Small intestine (tissue), 7 donors: ENCODE data around the gene COL6A2. TPM values are rescaled to one million over a fixed set of nuclear protein-coding genes. Genes with fewer than 3 reads are reported as not detected.
A peak's percentile ranks its signal among the peaks of the same experiment; 100 is the strongest.

Experiments used
- DNase-seq, 2 donors: peaks; one replicate each; pipeline versions ENCODE4 v3.0.0 to v3.0.0-alpha.2; 2013
- FAIRE-seq: peaks from 2 replicates; lab custom pipeline; 2012; peaks lifted over from hg19 to GRCh38; lab: Jason Lieb, UNC
- H3K27ac ChIP-seq, 3 donors: one replicate each; pipeline ENCODE4 v1.5.1; 2013; ENCODE audit warnings: low read length in 2 of 3, mild to moderate bottlenecking in 2 of 3, control low read depth in 1 of 3, inconsistent platforms in 1 of 3, low read depth in 1 of 3, moderate library complexity in 1 of 3
- H3K27me3 ChIP-seq, 3 donors: one replicate each; pipeline ENCODE4 v1.6.1; 2013; ENCODE audit warnings: low read length in 3 of 3, inconsistent platforms in 1 of 3; ENCODE audit not compliant: control insufficient read depth in 3 of 3, insufficient read depth in 3 of 3
- H3K36me3 ChIP-seq, 3 donors: one replicate each; pipeline ENCODE4 v1.6.1; 2013; ENCODE audit warnings: low read length in 3 of 3, inconsistent platforms in 1 of 3, low read depth in 1 of 3, mild to moderate bottlenecking in 1 of 3, moderate library complexity in 1 of 3; ENCODE audit not compliant: control insufficient read depth in 3 of 3, insufficient read depth in 2 of 3
- H3K4me1 ChIP-seq, 3 donors: one replicate each; pipeline ENCODE4 v1.6.1; 2013; ENCODE audit warnings: low read length in 2 of 3, inconsistent platforms in 1 of 3, low read depth in 1 of 3, mild to moderate bottlenecking in 1 of 3, moderate library complexity in 1 of 3; ENCODE audit not compliant: control insufficient read depth in 3 of 3, insufficient read depth in 2 of 3
- H3K4me3 ChIP-seq, 3 donors: one replicate each; pipeline ENCODE4 v1.5.1; 2013; ENCODE audit warnings: low read length in 3 of 3, control low read depth in 1 of 3, inconsistent platforms in 1 of 3, low read depth in 1 of 3, mild to moderate bottlenecking in 1 of 3, moderate library complexity in 1 of 3
- H3K9me3 ChIP-seq, 2 donors: one replicate each; pipeline ENCODE4 v1.6.1; 2013; ENCODE audit warnings: low read depth in 1 of 2, low read length in 1 of 2; ENCODE audit not compliant: control insufficient read depth in 2 of 2, insufficient read depth in 1 of 2
- WGBS, 3 donors: extraction: QIAGEN DNeasy Blood & Tissue Kit; methylation state at CpG; one replicate each; pipeline ENCODE4 v1.1.7; 2013; 5-methylcytosine and 5-hydroxymethylcytosine counted together
- polyA plus RNA-seq, 4 donors: library from polyadenylated mRNA; stranded (reverse) in 3 of 4; unstranded in 1 of 4; fragments of 200-250 nt in 3 of 4; fragments of 120-200 nt in 1 of 4; gene quantifications; one replicate each; pipeline versions ENCODE4 v1.2.1 to v1.2.3, GENCODE V29; 2013
- donor health status: healthy with polysubstance abuse.
- donor health status: control.
- donor health status: control.
- donor health status: Bipolar disorder and iron deficiency.
- donor health status: healthy.

Gene COL6A2
- polyA plus RNA-seq, 4 donors = 3.8 to 159 (median 68.5) TPM

DNA sequence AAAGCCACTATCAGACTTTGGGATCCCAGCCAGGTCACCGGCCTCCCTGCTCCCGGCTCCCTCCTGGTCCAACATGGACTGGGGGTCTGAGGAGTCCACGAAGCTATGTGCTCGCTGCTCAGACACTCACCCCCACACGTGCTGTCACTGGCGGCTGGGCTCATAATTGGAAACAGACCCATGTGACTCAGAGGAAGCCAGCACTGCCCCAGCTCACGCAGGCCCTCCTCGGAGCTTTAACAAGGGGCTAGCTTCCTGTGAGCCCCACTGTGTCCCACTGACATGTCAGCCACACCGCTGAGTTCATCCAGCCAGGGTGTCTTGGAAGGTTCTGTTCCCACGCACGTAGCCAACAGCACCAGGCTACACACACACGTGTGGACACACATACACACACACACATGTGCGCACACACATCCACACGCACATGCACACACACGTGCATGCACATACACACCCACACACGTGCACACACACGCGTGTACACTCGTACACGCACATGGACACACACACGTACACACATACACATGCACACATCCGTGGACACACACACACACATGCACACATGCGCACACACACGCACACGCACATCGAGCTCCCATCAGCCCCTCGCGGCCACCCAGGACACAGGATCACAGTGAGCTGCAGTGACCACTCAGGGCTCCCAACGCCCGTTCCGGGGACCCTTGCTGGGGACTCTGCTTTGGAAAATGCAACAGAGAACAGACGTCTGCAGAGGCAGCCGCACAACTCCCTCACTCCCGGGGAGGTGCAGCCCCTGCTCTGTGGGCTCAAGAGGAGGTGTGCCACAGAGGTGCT lies 18.4 kb upstream of the COL6A2 start:
- FAIRE-seq = no peak
- Histone ChIP-seq H3K4me1 (peaks cover 0 to 5% (median 0%) of the 10 kb centered on the region in 3 donors), H3K27me3 (no peaks in the 10 kb centered on the region), H3K4me3 (no peak overlapping the region), H3K27ac (no peak overlapping the region), H3K9me3 (no peaks in the 10 kb centered on the region), H3K36me3 (no peaks in the 10 kb centered on the region)
- no peak for DNase-seq
- 77 to 80% (median 78%) methylated on average over 34 of the region's 34 CpGs for WGBS, 3 donors

DNA sequence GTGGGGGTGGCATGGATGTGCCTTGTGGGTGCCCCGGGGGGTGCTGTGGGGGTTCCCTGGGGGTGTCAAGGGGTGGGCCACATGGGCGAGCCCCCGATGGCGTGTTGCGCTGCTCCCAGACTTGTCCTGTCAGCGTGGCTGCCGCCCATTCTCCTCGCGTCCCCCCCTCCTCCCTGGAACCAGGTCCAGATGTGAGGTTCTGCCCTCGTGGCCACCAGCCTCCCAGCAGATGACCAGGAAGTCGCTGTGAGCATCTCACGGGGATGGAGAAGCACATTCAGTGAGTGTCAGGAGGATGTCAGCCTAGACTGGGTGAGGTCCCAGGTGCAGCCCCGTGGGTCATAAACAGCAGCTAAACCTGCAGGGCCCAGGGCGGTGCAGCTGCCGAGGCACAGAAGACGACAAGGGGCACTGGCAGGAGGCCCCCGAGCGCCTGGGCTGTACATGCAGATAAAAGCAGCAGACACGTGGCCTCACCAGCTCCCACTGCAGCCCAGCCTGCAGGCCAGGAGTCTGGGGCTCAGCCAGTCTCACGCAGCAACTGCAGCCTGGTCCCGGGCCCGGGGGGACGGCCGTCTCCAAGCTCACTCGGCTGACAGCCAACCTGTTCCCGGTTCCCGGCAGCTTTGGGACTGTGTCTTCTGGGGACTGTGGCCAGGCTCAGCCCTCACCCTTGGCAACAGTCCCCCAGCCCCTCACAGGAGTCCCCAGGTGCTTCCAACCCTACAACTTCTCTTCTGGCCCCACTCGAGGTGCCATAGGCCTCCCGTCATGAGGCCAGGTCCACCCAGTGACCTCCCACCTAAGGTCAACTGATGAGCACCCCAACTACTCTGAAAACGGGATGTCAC lies 17.5 kb upstream of the COL6A2 start:
- no peak for FAIRE-seq
- H3K4me3 ChIP-seq = no peak overlapping the region
- no peak for DNase-seq
- H3K36me3 ChIP-seq = no peaks in the 10 kb centered on the region
- no peak overlapping the region for H3K27ac ChIP-seq
- no peaks in the 10 kb centered on the region for H3K9me3 ChIP-seq
- 47 to 61% (median 56%) methylated on average over 27 to 30 of the region's 30 CpGs for WGBS, 3 donors
- peaks cover 0 to 5% (median 0%) of the 10 kb centered on the region in 3 donors for H3K4me1 ChIP-seq
- no peaks in the 10 kb centered on the region for H3K27me3 ChIP-seq

DNA sequence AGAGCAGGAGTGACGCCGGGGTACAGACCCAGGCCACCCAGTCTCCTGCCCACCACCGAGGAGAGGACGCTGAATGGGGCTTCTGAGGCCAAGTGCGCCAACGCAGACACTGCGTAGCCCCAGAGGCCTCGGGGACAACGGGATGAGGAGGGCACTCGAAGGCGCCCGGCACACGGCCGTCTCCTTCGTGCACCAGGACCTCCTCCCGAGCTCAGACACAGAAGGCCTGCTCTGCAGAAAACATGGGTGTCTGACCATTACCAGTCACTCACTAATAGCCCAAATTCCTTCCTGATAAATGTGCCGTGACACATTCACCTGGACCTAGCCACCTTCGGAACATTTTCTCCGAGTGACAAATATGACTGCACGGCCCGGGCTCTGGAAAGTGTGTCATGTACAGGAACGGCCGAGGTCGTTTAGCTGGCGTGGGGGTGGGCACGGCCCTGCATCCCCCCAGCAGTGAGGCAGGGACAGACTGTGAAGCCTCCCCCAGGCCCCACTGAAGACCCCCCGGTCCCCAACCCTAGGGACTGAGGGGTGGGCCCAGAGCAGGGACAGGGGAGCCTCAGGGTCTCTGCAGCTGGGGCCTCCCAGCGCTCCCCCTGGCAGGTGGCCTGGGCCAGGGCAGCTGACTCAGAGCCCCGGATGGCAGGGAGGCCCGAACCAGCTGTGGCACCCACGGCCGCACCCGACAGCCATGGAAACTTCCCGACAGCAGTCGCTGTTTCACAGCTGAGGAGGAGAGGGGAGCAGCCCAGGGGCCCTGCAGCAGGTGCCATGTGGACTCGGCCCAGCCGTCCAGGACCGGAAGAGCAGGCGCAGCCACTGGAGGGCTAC lies 16.7 kb upstream of the COL6A2 start:
- no peak overlapping the region for H3K4me3 ChIP-seq
- 72 to 83% (median 78%) methylated on average over 39 of the region's 39 CpGs for WGBS, 3 donors
- no peaks in the 10 kb centered on the region for H3K27me3 ChIP-seq
- H3K27ac ChIP-seq = no peak overlapping the region
- FAIRE-seq = no peak
- peaks cover 0 to 5% (median 0%) of the 10 kb centered on the region in 3 donors for H3K4me1 ChIP-seq
- H3K9me3 ChIP-seq = no peaks in the 10 kb centered on the region
- H3K36me3 ChIP-seq = no peaks in the 10 kb centered on the region
- no peak for DNase-seq

DNA sequence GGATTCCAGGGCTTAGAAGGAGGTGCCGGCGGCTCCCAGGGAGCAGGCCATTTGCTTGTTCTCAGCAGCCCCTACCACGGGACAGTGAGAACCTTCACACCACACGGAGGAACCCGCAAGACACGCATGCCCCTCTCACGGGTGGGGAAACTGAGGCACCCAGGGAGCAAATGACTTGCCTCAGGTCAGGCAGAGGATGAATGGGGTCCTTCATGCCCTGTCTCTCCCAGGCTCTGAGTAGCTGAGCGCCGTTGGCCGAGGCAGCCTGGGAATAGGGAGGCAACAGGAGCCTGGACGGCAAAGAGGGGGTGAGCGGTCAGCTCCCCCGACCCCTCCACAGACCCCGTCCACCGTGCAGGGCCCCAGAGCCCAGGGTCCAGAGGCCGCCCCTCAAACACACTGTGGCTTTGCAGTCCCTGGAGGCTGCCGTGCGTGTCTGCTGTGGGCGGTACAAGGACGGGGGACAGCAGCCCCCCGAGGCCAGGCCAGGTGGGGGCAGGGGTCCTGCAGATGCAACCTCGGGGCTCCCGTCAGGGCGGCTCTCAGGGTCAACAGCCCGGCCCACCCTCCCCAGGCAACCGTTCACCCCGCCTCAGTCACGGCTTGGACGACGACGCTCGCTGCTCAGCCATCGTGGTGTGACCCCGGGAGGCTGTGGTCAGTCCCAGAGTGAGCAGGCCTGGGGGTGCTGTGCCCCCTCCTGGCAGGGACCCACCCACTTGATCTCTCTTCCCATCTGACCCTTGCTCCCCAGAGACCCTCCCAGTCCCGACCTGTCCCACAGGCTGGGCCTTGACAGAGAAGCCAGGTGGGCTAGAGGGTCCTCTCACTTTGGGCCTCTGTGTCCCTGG lies 15.8 kb upstream of the COL6A2 start:
- WGBS, 3 donors = 78 to 86% (median 78%) methylated on average over 32 to 35 of the region's 35 CpGs
- Histone ChIP-seq H3K27me3 (no peaks in the 10 kb centered on the region), H3K9me3 (no peaks in the 10 kb centered on the region), H3K4me3 (no peak overlapping the region), H3K27ac (no peak overlapping the region), H3K4me1 (peaks cover 0 to 5% (median 0%) of the 10 kb centered on the region in 3 donors), H3K36me3 (no peaks in the 10 kb centered on the region)
- no peak for FAIRE-seq
- no peak for DNase-seq

DNA sequence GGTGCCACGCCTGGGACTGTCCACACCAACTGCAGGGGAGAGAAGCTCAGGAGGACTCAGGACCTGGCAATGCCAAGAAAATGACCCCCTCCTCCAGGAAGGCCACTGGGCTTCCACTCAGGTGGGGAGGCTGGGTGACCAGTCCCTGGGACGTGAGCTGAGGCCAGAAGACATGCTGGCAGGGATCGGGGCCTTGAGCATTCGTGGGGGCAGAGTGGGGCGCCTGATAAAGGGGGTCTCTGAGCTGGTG lies 15.3 kb upstream of the COL6A2 start:
- Histone ChIP-seq H3K4me3 (no peak overlapping the region), H3K36me3 (no peaks in the 10 kb centered on the region), H3K9me3 (no peaks in the 10 kb centered on the region), H3K27ac (no peak overlapping the region), H3K4me1 (peaks cover 0 to 5% (median 0%) of the 10 kb centered on the region in 3 donors), H3K27me3 (no peaks in the 10 kb centered on the region)
- 77 to 85% (median 78%) methylated on average over 5 of the region's 5 CpGs for WGBS, 3 donors
- DNase-seq = no peak
- FAIRE-seq = no peak

DNA sequence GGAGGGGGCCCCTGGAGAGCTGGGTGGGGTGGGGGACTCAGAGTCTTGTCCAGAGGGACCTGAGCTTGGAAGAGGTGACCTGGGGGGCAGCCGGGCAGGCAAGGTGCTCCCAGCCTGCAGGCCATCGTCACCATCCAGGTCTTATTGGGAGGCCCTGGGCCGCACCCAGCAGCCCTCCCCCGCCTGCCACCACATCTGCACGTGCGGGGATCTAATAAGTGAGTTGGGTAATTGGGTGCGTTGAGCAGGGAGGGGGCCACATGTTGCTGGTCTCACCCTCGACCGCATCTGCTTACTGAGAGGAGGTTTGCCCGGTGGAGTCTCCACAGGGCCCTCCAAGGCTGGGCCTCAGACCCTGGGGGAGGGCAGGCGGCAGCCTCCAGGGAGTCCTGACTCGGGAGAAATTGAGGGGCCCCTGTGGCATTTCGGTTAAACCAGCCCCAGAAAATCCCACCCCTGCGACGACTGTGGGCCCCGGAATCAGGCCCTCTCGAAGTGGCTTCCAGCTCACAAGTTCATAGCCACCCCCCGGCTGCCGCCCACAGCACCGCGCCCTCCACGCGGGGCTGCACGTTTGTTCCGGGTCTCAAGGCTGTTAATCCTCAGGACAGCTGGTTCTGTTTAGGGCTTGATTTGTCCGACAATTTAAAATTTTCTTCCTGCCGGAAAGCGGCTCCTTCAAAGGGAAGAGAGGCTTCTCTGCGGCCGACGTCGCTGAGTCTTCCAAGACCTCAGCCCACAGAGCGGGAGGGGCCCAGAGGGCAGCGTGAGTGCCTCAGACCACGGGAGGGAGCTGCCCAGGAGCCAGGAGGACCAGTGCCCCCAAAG lies 14.7 kb upstream of the COL6A2 start:
- peak overlapping the region in 2 of 3 donors; percentile 8 to 40 for H3K27ac ChIP-seq
- H3K27me3 ChIP-seq = no peaks in the 10 kb centered on the region
- WGBS, 3 donors = 64 to 68% (median 67%) methylated on average over 34 to 35 of the region's 35 CpGs
- FAIRE-seq (no peak), DNase-seq (no peak)
- H3K9me3 ChIP-seq = no peaks in the 10 kb centered on the region
- no peak overlapping the region for H3K4me3 ChIP-seq
- H3K36me3 ChIP-seq = no peaks in the 10 kb centered on the region
- peaks cover 0 to 5% (median 0%) of the 10 kb centered on the region in 3 donors for H3K4me1 ChIP-seq

DNA sequence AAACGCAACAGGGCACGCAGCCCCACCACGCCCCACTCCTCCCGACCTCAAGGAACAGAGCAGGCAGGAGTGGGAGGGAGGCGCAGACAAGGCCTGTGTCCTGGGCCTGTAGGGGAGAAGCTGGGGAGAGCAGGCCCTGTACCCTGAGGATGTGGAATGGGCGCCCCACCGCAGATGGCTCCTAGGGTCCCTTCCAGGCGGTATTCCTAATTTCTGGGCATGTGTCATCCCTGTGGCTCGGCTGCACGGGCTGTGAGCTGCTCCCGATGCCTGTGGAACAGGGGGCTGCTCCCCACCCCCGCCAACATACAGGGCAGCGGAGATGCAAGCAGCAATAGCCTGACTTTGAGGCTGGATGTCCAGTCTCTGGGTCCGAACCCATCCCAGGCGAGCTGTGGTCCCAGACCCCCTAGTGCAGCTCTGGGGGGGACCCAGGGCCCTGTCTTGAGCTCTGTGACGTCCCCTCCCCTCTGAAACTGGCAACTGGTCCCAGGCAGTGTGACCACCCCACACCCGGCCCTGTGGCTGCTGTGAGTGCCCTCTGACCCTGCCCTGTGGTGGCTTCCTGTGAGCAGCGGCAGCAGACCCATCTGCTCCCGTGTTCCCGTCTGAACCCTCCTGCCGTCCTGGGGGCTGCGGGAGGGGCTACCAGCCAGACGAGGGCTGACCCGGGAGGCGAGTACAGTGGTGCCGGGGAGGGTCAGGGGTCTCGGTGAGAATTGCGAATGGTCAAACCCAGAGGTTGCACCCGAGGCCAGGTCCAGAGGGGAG lies 13.9 kb upstream of the COL6A2 start:
- Histone ChIP-seq H3K27me3 (no peaks in the 10 kb centered on the region), H3K27ac (peak overlapping the region in 2 of 3 donors; percentile 8 to 40), H3K4me1 (peaks cover 0 to 5% (median 0%) of the 10 kb centered on the region in 3 donors), H3K9me3 (no peaks in the 10 kb centered on the region), H3K4me3 (no peak overlapping the region), H3K36me3 (no peaks in the 10 kb centered on the region)
- FAIRE-seq (no peak), DNase-seq (no peak)
- WGBS, 3 donors = 74 to 78% (median 75%) methylated on average over 25 to 29 of the region's 29 CpGs
